T-helper 9 cell (primary cell): ENCODE results near the gene CLVS2.

Experiments
- DNase-seq: peaks from one replicate; pipeline ENCODE4 v3.0.0-alpha.2; 2020
- total RNA-seq, 2 donors: gene quantifications; one replicate each; lab custom pipeline; 2026; lab: John Stamatoyannopoulos, UW

The CLVS2 gene
- 0 reads per million in 2 donors for total RNA-seq

DNA sequence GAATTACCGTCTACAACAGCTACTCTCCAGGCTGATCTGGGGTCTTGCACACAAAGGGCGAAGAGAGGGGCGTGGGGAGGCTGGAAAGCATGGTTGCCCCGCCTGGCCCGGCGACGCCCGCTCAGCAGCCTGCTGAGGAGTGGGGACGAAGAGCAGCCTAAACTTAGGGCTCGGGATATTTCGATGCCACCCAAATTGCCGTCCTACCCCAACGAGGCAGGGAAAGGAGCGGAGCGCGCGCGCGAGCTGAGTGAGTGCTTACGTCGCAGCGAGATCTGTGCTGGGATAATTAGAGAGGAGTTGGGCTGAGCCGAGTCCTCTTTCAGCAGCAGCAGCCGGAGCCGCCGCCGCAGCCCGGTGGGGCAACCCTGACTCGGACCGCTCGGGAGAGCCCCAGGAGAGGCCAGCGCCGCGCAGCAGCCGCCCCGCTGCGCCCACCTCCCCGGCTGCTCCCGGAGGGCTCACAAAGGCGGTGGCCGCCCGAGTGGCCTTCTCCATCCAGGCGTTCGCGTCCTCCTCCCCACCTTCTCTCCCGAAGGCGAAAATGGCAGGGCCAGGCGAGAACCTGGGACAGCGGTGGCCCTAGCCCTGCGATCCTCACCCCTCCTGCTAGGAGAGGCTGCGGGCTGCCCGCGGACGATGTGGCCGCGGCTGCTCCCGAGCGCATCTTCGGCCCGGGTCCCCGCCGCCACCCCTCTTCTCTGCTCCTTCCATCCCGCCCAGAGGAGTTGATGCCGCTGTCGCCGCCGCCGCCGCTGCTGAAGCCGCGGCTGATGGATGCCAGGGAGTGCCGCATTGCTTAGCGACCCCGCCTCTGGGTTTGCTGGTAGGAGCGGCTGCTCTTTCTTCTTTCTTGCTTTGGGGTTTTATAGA lies at the start of gene CLVS2:
CLVS2 (plus strand) TSS at position 315 of the 873 bp plus-strand sequence. CDS start 1,543 bp downstream, outside the sequence.
- DNase-seq, result no peak

DNA sequence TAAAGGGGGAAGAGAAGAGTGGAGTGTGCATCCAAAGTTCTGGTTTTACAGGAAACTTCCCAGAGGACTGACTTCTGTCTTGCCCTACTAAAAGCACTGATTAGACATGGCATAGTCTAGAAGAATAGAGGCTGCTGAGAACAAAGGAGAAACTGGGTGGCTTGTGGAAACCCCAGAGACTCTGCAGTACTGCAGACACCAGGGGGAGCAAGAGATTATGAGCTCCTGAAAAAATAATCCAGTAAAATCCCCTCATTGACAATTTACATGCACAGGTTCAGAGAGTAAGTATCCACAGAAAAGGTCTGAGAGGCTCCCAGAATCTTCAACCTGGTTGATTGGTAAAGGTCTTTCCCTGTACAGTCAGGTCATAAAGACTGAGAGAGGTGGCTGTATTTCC lies 48.7 kb upstream of the CLVS2 start:
- DNase-seq, result no peak

DNA sequence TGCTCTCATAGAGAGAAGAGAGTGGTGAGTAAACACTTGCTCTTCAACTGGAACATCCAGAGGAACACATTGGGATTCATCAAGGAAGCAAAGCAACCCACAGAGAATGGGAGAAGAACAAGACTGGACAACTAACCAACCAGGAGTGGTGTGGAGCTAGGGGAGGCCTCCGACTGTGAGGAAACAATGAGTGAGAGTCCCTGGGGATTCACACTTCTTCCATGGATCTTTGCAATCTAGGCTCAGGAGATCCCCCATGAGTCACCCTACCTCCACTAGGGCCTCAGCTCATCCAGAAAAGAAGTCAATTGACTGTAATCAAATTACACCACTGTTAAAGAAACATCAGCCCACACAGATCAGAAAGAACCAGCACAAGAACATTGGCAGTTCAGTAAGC lies 42.3 kb upstream of the CLVS2 start:
- no peak for DNase-seq

DNA sequence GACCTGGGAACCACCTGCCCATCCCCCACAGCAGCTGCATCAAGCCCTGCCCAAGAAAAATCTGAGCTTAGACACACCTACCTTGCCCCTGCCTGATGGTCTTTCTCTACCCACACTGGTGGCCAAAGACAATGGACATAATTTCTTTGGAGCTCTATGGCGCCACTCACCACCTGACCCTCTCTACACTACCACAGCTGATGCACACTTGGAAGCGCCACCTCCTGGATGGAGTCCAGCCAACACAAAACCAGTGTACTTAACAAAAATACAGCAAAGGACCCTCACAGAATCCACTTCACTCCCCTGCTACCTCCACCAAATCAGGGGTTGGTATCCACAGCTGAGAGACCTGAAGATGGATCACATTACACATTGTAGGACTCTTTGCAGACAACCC lies 39.7 kb upstream of the CLVS2 start:
- no peak for DNase-seq

DNA sequence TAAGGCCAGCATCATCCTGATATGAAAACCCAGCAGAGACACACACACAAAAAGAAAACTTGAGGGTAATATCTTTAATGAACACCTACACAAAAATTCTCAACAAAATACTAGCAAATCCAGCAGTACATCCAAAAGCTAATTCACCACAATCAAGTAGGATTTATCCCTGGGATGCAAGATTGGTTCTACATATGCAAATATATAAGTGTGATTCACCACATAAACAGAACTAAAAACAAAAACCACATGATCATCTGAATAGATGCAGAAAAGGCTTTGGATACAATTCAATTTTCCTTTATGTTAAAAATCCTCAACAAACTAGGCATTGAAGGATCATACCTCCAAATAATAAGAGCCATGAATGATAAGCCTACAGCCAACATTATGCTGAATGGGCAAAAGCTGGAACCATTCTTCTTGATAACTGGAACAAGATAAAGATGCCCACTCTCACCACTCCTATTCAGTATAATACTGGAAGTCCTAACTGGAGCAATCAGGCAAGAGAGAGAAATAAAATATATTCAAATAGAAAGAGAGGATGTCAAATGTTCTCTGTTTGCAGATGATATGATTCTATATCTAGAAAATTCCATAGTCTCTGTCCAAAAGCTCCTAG lies 33.9 kb upstream of the CLVS2 start:
- no peak for DNase-seq

DNA sequence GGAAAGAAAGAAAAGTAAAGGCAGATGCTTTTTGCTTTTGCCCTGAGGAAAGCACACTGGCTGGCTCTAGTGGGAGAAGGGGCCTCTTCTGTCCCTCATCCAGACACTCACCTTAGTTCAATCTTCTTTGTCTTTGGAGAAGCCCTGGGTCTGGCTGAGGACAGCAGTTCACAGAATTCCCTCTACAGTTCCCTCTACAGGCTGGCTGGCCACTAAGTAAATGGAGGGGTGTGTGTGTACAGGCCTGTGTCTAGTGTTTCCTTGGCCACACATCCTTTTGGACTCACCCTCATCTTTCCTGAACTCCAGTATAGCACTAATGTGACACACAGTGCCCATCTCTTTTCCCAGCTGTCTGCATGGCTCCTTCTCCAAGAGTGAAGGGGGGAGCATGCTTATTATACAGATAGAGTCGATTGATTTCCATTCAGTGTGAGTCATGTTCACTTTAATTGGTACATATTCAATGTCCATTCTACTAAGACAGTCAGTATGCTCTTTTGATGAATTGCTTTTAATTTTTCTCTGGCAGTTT lies 26.0 kb upstream of the CLVS2 start:
- DNase-seq, result no peak

DNA sequence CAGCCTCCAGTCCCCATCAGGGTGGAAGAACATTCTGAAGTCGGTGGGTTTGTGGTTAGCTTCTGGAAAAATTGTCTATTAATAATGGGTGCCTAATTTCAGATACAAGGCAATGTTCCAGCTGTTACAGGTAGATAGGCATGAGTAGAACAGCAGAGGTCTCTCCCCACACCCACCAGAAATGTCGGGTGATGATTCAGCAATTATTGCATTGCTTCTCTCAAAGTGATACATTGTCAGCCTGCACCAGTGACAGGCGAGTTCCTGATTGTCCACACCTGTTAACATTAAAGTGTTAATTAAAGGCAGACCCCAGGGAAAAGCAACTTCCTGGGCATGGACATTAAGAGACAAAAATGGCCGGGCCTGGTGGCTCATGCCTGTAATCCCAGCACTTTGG lies 18.9 kb upstream of the CLVS2 start:
- DNase-seq, result no peak

DNA sequence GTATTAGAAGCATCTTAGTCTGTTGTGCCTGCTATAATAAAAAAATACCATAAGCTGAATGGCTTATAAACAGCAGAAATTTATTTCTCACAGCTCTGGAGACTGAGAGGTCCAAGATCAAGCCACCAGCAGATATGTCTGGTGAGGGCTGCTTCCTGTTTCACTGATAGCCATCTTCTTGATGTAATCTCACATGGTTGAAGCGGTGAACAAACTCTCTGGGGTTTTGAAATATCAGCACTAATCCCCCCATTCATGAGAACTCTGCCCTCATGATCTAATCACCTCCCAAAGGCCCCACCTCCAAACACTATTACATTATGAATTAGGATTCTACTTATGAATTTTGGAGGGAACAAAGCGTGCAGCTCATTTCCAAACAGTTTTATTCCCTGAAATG lies 11.6 kb upstream of the CLVS2 start:
- DNase-seq, result no peak

DNA sequence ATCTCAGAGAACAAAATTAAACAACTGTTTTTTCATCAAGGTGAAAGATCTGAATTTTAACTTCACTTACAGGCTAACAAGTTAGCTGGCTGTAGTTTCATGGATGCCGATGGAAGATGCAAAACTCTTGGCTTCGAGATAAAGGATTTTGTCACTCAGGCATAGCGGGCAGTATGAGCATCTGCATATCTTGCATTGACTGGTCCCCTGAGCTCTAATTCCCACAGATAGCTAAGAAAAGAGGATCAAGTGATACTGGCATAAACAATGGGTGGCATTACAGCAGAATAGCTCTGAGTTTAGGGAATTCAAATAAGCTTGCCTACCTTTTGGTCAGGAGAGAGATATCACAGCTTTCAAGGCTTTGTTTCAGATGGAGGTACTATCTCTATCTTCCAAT lies 1.8 kb upstream of the CLVS2 start:
- no peak for DNase-seq

GRCh38 chr6:122996794-122997505 lies 915 bp downstream of the CLVS2 start:
- DNase-seq, result no peak

DNA sequence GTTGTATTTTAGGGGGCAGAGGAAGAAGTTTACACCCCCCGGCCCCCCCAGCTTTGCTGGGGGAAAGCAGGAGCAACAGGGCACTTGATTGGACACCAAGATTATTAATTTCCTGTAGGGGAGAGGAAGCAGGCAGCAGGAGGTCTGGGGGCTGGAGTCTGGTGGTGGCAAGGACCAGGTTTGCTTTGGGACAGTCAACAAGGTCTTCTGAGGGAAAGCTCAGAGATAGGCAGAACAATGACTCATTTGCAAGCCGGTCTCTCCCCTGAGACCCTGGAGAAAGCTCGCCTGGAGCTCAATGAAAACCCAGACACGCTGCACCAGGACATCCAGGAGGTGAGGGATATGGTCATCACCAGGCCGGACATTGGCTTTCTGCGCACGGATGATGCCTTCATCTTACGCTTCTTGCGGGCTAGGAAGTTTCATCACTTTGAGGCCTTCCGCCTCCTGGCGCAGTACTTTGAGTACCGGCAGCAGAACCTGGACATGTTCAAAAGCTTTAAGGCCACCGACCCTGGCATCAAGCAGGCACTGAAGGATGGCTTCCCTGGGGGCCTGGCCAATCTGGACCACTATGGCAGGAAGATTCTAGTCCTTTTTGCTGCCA lies 1.6 kb downstream of the CLVS2 start:
- no peak for DNase-seq

DNA sequence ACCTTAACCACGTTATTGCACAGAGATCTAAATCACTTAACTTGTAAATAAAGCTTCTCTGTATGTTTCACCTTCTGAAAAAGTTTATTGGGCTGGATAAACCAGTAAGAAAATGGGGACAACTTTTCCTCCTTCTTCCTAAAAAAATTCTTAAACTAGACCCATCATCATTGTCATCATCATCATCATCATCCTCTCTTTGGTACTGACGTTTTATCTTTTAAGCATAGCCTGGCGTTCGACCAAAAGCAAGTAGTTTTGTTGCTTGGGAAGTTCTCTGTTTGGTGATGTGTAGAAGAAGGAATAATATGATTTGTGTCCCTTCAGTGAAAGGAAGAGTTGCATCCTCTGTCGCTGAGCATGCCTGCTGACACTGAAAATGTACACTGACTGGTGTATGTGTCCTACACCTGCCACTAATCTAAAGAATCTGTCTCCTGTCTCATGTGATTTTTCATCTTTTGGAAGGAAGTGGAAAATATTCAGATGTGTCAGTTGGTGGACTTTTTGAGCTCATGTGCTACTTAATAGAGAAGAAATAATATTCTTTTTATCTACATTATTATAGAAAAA lies 2.5 kb downstream of the CLVS2 start:
- no peak for DNase-seq

DNA sequence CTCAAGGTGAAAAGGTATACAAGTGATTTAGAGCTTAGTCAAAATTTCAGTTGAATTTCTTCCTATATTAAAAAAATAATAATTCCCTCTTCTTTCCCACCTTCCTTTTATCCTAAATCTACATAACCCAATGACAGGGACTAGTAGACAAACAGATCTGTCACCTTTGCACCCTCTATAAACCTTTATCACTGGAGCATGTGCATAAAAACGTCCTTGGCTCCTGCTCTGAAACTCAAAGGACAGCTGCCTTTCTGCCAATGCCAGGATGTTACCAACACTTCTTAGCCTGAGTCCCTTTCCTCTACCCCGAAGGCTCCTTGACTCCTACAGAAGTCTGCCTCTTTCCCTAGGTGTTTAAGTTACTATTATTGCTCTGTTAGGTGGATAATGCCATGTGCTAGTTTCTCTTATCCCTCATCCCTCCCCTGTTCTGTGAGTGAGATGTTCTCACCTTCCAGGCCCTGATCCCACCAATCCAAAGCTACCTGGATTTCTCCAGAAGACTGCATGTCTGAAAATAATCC lies 4.3 kb downstream of the CLVS2 start:
- DNase-seq, result no peak

GRCh38 chr6:123001540-123001939 lies 5.5 kb downstream of the CLVS2 start:
- no peak for DNase-seq

- DNase-seq, result no peak
These were observed 11.8 kb downstream of the CLVS2 start for GRCh38 chr6:123007885-123008284.

GRCh38 chr6:123009059-123009458 lies 13.0 kb downstream of the CLVS2 start:
- no peak for DNase-seq

DNA sequence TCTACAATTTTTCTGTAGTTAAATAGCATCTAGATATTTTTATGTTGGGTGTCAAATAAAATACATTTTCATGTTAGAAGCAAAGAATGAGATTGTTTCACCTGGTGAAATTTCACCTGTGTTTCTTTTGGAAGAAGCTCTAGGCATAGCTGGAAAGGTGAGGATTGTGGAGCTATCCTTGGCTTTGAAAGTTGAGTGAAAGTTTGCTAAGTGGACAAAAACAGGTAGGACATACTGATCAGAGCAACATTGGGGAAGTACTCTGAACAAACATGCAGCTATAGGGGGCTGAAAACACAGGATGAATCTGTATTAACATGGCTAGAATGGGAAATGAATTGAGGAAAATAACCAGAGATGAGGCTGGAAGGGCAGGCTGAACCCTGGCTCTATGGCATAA lies 18.8 kb downstream of the CLVS2 start:
- no peak for DNase-seq

DNA sequence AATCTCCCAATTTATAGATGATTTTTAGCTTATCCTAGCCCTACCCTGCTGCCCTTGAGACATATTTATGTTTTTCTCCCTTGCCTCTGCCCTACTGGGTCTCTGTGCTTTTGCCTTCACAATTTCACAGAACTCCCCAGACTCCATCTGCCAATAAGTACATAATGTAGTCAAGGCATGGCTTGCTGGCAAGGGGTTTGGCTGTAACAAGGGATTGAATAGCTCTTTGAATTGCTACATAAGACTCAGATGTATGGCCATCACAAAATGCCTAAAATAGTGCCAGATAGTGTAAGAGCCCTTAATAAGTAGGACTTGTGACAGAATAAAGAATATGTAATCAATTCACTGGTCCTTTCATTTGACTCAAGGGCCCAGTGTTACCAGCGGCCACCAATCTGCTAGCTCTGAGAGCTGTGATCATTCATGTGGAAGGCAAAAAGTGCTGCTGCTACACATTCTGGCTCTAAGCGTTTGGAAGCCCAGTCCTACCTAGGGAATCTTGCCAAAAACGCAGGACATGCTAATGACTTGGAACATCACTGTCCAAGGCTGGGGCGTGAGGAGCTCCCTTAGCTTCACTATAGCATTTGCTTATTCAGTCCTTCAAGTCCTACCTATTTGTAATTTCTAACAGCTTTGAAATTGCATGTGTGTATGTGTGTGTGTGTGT lies 20.5 kb downstream of the CLVS2 start:
- DNase-seq, result no peak

- DNase-seq, result no peak
These were observed 21.2 kb downstream of the CLVS2 start for GRCh38 chr6:123017104-123017682.

- no peak for DNase-seq
These were observed 26.9 kb downstream of the CLVS2 start for GRCh38 chr6:123022975-123023374.

- no peak for DNase-seq
These were observed 28.9 kb downstream of the CLVS2 start for GRCh38 chr6:123024976-123025375.
